Measurements from ENCODE around the gene CD3G.

GRCh38 chr11:118340449-118340848, 3.7 kb upstream of the CD3G start:
- TF ChIP-seq CTCF (IDR thresholded peaks at IDR 0.05; ENCODE audit: low read length) (no peak), EZH2 (optimal IDR thresholded peaks at IDR 0.05; ENCODE audit: low read depth, low read length) (no peak)
